PC-3 (cell line): ENCODE measurements around the gene DHFR.

ENCODE experiments used
- EZH2 ChIP-seq: fragments of 300-600 bp; sonication (generic); IDR thresholded peaks from one replicate; pipeline ENCODE4 v1.6.1; 2017; ENCODE audit warnings: antibody characterized with exemption, mild to moderate bottlenecking, low read length; ENCODE audit not compliant: unreplicated experiment
- EZH2phosphoT487 ChIP-seq: fragments of 300-600 bp; sonication (generic); IDR thresholded peaks from 2 replicates; pipeline ENCODE4 v1.6.1; 2018; ENCODE audit warnings: mild to moderate bottlenecking, antibody characterized with exemption, low read length, borderline replicate concordance
- TF ChIP-seq, protein P1 (sequence below): fragments of 300-600 bp; sonication (generic); conservative IDR thresholded peaks from 2 replicates; pipeline ENCODE4 v1.5.1; 2017; ENCODE audit warnings: antibody characterized with exemption, low read depth, mild to moderate bottlenecking, low read length

DNA sequence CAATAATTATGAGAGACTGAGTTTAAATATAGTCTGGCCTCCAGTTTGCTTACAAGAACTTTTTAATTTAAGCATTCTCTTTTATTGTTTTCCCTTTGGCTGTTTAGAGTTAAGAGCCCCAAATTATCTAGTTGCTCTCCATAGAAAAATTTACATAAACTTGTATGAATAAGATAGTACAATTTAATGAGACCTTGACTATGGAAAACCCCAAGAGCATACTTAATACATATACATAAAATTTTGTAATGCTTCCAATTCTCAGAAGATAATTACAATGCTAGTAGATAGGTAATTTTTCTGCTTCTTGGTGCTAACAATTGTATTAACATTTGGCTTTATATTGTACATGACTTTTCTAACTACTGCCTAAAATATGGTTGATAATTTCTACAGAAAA, 20.6 kb downstream of the DHFR start:
- TF ChIP-seq EZH2 (no peak), EZH2phosphoT487 (no peak)
- TF ChIP-seq, protein P1, sequence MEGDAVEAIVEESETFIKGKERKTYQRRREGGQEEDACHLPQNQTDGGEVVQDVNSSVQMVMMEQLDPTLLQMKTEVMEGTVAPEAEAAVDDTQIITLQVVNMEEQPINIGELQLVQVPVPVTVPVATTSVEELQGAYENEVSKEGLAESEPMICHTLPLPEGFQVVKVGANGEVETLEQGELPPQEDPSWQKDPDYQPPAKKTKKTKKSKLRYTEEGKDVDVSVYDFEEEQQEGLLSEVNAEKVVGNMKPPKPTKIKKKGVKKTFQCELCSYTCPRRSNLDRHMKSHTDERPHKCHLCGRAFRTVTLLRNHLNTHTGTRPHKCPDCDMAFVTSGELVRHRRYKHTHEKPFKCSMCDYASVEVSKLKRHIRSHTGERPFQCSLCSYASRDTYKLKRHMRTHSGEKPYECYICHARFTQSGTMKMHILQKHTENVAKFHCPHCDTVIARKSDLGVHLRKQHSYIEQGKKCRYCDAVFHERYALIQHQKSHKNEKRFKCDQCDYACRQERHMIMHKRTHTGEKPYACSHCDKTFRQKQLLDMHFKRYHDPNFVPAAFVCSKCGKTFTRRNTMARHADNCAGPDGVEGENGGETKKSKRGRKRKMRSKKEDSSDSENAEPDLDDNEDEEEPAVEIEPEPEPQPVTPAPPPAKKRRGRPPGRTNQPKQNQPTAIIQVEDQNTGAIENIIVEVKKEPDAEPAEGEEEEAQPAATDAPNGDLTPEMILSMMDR: no peak
